ENCODE data around the gene RBM23.

Gene RBM23

GRCh38 chr14:22845821-22846625 lies 72.9 kb downstream of the RBM23 start:
- Histone ChIP-seq H3K4me3 (ENCODE audit: low read depth, low read length) (no peak overlapping the region), H3K27ac (ENCODE audit: extremely low read depth, low read depth, low read length) (no peak overlapping the region), H3K9me3 (ENCODE audit: control insufficient read depth, insufficient read depth, low read depth, low read length) (no peaks in the 10 kb centered on the region), H3K4me1 (ENCODE audit: control insufficient read depth, insufficient read depth, low read length) (no peaks in the 10 kb centered on the region), H3K36me3 (ENCODE audit: control insufficient read depth in 2 of 2, insufficient read depth in 1 of 2, low read length in 2 of 2) (no peaks in the 10 kb centered on the region; a peak in 1 of 3 replicates)
- TF ChIP-seq ZFHX2 (tag by site-specific recombination; conservative IDR thresholded peaks at IDR 0.05) (peak; percentile 46; the same call in 1 of the 2 replicates), ZIC2 (tag by site-specific recombination; IDR thresholded peaks at IDR 0.05) (no peak), EGR2 (tag by site-specific recombination; IDR thresholded peaks at IDR 0.05; ENCODE audit: low read depth) (peak; percentile 30; the same call in 1 of the 2 replicates), ZNF341 (tag by site-specific recombination; IDR thresholded peaks at IDR 0.05; ENCODE audit: low read depth) (peak; percentile 35)
- ChIA-PET POLR2A (no interaction called here), CTCF (interaction anchor here (0.6 kb wide), 2 partner anchors 11 to 275 kb away, joined by 3 to 6 read pairs; no protein-coding TSS in a partner anchor)

GRCh38 chr14:22845103-22845394 lies 73.9 kb downstream of the RBM23 start:
- H3K9me3 ChIP-seq (ENCODE audit: control insufficient read depth, insufficient read depth, low read depth, low read length) = no peaks in the 10 kb centered on the region
- no peaks in the 10 kb centered on the region for H3K4me1 ChIP-seq (ENCODE audit: control insufficient read depth, insufficient read depth, low read length)
- CTCF ChIA-PET = interaction anchor here (0.6 to 1.0 kb wide), 4 partner anchors 23 to 461 kb away, joined by 3 to 6 read pairs (median 4); no protein-coding TSS in a partner anchor
- no peak overlapping the region for H3K4me3 ChIP-seq (ENCODE audit: low read depth, low read length)
- POLR2A ChIA-PET = interaction anchor here (1.1 kb wide), 1 partner anchor 15 kb away, joined by 3 read pairs; no protein-coding TSS in a partner anchor
- no peak overlapping the region for H3K27ac ChIP-seq (ENCODE audit: extremely low read depth, low read depth, low read length)
- TF ChIP-seq ZSCAN5A (tag by site-specific recombination; IDR thresholded peaks at IDR 0.05) (no peak), ZNF670 (tag by site-specific recombination; IDR thresholded peaks at IDR 0.05; ENCODE audit: low read depth) (no peak), ZNF280D (tag by site-specific recombination; IDR thresholded peaks at IDR 0.05) (no peak), ZNF302 (tag by site-specific recombination; IDR thresholded peaks at IDR 0.05; ENCODE audit: low read depth) (no peak), ZNF610 (tag by site-specific recombination; IDR thresholded peaks at IDR 0.05; ENCODE audit: borderline replicate concordance) (no peak), ZNF404 (tag by site-specific recombination; IDR thresholded peaks at IDR 0.05) (no peak)
- no peaks in the 10 kb centered on the region; a peak in 1 of 3 replicates for H3K36me3 ChIP-seq (ENCODE audit: control insufficient read depth in 2 of 2, insufficient read depth in 1 of 2, low read length in 2 of 2)

GRCh38 chr14:22844221-22845102 lies 74.5 kb downstream of the RBM23 start:
- H3K4me1 ChIP-seq (ENCODE audit: control insufficient read depth, insufficient read depth, low read length) = no peaks in the 10 kb centered on the region
- ChIA-PET CTCF (interaction anchor here (0.6 to 1.0 kb wide), 4 partner anchors 22 to 294 kb away, joined by 3 to 5 read pairs (median 4); partner anchors contain the start of gene LRP10), POLR2A (interaction anchor here (1.1 kb wide), 1 partner anchor 14 kb away, joined by 3 read pairs; no protein-coding TSS in a partner anchor)
- no peak overlapping the region for H3K27ac ChIP-seq (ENCODE audit: extremely low read depth, low read depth, low read length)
- no peaks in the 10 kb centered on the region for H3K9me3 ChIP-seq (ENCODE audit: control insufficient read depth, insufficient read depth, low read depth, low read length)
- H3K4me3 ChIP-seq (ENCODE audit: low read depth, low read length) = no peak overlapping the region
- H3K36me3 ChIP-seq (ENCODE audit: control insufficient read depth in 2 of 2, insufficient read depth in 1 of 2, low read length in 2 of 2) = no peaks in the 10 kb centered on the region; a peak in 1 of 3 replicates
- no peak for TF ChIP-seq REPIN1 (tag by site-specific recombination; IDR thresholded peaks at IDR 0.05; ENCODE audit: low read depth)
- TF ChIP-seq ZNF664 (tag by site-specific recombination; IDR thresholded peaks at IDR 0.05) = no peak
- no peak for TF ChIP-seq WT1 (tag by site-specific recombination; IDR thresholded peaks at IDR 0.05)
- TF ChIP-seq KLF16 (tag by site-specific recombination; IDR thresholded peaks at IDR 0.05) = no peak
- TF ChIP-seq ZNF146 (tag by site-specific recombination; IDR thresholded peaks at IDR 0.05) = no peak
- no peak for TF ChIP-seq ZNF132 (tag by site-specific recombination; IDR thresholded peaks at IDR 0.05; ENCODE audit: borderline replicate concordance)
- no peak for TF ChIP-seq ZNF18 (tag by site-specific recombination; IDR thresholded peaks at IDR 0.05)
- no peak for TF ChIP-seq ZNF398 (tag by site-specific recombination; IDR thresholded peaks at IDR 0.05)
- no peak for TF ChIP-seq ZNF629 (tag by site-specific recombination; IDR thresholded peaks at IDR 0.05)
